Activated CD4-positive, CD25-positive, alpha-beta regulatory T cell (primary cell): ENCODE measurements around the gene WNK1.
"Not testable (repeated sequence)": the region's sequence is repeated elsewhere in the genome, so short reads cannot be mapped to it uniquely, and the experiment has no call there.

ENCODE experiments used
- DNase-seq, 4 experiments: peaks; one replicate each; lab custom pipeline; 2025; lab: John Stamatoyannopoulos, UW

The WNK1 gene

DNA sequence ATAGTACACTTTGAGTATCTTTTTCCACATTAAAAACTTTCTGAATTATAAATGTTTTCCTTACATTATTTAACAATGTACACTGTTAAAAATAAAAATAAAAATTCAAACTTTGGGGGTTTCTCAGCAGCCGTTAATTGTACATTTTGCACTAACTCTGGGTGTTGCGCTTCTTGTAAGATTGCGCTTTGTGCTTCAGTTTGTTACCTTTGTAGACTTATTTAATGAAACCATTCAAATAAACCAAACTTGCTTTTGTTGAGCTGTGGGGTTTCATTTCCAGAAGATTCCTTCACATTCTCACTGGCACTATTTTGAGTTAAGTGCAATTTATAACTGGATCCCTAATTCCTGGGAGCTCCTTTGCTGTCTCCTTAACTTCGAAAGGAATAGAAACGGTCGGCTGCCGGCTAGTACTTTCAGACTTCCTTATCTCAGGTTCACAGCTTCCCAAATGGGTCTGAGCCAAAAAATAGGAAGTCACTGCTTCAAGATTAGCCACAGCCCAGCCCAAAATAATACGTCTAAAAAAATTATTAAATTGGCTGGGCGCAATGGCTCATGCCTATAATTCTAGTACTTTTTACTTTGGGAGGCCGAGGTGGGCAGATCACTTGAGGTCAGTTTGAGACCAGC, 158.9 kb downstream of the WNK1 start:
- no peak for DNase-seq

DNA sequence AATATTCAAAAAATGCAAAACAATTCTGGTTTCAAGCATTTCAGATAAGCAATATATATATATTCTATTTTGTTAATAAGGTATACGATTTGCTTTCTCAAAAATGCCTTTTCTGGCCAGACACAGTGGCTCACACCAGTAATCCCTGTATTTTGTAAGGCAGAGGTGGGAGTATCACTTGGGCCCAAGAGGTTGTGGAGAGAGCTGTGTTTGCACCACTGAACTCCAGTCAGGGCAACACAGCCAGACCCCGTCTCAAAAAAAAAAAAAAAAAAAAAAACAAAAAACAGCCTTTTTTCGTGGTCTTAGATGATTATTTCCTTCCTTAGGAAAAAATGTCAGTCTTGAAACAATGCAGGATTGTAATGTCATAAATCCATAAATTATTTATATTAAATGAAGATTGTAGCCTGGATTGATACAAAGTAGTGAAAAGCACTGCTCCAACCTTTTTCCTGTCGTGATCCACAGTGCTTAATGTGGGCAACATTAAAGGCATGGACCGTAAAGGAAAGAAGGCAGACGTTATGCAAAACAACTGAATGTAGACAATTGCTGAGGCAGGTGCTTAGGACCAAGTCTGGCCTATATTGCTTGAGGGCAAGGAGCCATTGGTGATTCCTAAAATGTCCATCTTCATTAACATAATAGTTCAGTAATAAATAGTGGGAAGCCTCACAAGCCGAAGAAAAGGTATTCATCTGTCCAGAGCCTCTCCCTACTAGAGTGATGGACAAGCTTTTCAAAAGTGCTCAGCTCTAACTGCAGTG, 160.3 kb downstream of the WNK1 start:
- DNase-seq = no peak

DNA sequence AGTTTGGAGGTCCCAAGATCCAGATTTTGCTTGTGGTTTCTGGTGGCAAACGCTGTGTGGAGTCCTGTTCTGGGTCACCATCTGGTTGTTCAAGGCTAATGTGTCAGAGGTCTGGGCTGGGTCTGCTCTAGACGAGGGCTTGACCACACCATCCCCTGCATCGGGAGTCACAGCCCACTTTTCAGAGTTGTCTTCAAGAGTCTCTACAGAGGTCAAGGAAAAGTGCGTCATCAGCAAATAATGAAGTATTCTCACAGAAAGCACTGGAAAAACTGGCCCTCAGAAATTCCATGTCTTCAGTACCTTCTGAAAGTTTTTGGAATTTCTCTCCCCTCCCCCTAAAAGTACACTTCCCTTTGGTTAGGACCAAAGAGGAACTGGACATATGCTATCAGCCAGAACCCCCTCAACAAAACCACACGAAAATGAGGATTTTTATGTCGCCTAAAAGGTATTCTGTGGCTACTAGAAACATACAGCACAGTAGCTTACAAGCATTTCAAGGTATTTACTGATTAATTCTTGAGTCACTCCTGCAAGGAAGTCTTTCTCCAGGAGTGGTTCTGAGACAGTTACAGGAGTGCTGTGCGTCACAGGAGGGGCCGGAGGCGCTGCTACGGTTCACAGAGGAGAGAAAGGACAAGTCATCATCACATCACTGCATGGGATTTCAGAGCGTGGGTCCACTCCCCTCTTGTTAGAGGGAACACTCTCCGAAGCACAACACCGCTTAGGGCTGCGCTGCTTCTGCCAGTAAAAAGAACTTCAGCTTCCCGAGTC, 161.7 kb downstream of the WNK1 start:
- DNase-seq = no peak

DNA sequence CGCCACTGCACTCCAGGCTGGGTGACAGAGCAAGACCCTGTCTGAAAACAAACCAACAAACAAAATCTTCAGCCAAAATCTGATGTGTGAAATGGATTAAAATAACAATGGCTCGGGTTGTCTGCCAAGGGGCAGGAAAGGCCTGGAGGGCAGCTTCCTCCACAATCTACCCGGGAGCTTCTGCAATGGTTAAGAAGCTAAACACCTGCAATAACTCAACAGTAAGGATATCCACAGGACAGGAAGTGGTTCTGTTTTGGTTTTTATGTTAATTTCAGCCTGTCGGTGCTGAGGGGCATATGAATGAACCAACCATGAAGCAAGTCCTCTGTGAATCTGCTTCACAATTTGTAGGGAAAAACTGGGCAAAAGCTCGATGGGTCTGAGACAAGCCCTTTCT, 162.7 kb downstream of the WNK1 start:
- DNase-seq = no peak

DNA sequence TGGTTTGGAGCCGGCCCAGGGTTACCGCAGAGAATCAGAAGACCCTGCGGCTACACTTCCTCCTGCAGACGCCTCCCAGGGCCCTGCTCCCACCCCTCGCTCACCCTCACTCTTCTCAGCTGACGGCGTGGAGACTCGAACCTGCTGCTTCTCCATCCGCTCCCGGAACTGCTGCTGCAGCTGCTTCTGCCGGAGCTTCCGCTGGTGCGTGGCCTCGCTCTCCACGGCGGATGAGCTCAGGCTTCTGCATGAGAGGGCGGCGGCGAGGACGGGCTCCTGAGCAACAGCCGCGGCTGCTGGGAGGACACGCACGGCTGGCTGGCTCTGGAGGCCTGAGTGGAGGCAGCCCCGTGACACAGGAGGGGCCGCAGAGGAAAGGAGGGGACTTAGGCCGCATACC, 163.9 kb downstream of the WNK1 start:
- peak in 1 of 4 experiments; percentile 3 for DNase-seq

DNA sequence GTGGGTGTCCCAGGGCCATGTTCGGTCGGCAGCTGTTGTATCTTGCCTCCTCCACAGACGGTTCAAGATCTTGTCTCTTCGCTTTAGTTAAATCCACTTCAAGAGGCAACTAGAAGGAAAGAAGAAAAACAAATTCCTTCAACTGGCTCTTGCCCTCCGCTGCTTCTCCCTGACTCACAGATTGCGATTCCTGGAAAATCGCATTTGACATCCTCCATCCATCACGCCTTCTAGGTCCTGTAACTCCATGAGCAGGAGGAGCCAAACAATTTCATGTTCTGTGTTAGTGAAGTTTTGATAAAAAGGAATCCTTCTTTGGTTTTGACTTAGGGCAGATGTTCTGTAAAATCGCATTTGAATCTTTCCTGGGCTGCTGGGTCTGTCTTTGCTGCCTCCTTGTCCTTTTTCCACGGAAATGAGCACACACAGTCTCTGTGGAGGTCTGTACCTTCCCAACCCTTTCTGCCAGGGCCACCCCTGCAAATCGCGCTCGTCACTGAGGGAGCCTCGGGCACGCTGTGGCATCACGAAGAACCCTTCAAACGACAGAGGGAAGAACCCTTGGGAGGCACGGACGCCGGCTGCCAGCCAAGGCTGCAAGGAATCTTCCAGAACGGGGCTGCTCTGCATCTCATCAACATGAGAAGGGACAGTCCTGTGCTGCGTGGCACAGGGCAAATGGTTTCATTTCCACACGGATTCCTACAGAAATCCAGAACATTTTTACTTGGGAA, 164.5 kb downstream of the WNK1 start:
- DNase-seq = no peak

DNA sequence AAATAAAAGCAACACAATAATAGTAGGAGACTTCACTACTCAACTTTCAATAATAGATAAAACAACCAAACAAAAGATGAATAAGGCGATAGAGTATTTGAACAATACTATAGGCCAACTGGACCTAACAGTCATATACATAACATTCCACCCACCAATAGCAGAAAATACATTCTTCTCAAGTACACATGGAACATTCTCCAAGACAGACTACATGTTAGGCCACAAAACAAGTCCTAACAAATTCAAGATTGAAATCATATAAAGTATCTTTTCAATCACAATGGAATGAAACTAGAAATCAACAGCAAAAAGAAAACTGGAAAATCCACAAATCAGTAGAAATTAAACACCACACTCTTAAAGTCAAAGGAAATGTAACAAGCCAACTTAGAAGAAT, 168.3 kb downstream of the WNK1 start:
- DNase-seq = no peak

DNA sequence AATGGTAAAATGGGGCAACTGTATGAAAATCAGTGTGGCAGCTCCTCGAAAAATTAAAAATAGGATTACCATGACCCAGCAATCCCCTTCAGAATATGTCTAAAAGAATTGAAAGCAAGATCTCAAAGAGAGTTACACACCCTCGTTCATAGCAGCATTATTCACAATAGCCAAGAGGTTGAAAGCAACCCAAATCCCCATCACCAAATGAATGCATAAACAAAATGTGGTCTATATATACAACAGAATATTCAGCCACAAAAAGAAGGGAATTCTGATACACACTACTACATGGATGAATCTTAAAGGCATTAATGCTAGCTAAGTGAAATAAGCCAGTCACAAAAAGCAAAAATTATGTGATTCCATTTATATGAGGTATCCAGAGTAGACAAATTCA, 169.9 kb downstream of the WNK1 start:
- DNase-seq = no peak

DNA sequence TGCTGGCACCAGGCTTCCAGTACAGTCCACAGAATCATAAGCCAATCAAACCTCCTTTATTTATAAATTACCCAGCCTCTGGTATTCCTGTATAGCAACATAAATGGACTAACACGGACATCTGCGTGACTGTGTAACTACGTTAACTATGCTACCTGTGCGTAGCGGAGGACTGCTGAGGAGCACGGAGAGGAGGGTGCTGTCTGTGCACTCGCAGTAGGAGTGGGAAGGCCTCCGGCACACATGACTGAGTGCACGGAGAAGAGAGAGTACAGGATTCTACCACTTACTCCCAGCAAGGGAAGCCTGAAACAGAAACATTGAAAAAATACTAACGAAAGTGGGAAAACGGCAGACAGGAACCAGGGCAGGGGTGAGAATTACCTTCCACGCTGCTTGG, 174.3 kb downstream of the WNK1 start:
- DNase-seq = no peak

DNA sequence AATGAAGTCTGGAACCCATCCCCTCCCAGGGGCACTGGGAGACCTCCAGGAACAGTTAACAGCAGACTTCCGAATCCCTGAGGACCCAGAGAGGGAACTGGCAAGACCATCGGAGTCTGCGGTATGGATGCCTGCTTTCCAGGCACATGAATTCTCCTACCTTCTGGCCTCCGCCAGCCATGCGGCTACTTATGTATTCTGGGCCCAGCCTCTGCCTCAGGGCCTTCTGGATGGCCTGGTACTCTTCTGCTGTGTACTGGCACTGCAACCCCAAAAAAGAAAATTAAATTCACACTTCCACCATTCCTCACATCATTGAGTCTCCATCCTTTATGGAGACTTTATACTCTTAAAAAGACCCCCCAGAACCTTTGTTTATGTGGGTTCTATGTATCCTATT, 178.7 kb downstream of the WNK1 start:
- no peak for DNase-seq

DNA sequence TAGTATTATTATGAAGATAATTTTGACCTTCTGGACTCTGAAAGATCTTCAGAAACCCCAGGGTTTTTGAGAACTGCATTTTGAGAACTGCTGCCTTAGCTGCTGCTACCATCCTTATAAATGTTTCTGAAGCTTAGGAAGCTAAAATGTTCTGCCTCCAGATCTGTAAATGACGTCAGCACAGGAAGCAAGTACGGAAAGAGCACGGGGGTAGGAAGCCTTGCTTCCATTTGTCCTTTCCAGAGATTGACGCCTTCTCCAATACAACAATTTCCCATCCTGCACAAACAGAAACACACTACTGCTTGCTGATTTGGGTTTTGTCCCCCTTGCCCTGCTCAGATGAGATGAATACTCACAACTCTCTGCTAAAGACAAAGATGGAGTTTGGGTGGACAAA, 179.2 kb downstream of the WNK1 start:
- no peak for DNase-seq

DNA sequence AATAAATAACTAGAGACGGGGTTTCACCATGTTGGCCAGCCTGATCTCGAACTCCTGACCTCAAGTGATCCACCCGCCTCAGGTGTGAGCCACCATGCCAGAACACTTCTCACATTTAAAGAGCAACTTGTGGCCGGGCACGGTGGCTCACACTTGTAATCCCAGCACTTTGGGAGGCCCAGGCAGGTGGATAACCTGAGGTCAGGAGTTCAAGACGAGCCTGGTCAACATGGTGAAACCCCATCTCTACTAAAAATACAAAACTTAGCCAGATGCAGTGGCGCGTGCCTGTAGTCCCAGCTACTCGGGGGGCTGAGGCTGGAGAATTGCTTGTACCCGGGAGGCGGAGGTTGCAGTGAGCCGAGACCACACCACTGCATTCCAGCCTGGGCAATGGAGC, 183.5 kb downstream of the WNK1 start:
- not testable (repeated sequence) for DNase-seq

DNA sequence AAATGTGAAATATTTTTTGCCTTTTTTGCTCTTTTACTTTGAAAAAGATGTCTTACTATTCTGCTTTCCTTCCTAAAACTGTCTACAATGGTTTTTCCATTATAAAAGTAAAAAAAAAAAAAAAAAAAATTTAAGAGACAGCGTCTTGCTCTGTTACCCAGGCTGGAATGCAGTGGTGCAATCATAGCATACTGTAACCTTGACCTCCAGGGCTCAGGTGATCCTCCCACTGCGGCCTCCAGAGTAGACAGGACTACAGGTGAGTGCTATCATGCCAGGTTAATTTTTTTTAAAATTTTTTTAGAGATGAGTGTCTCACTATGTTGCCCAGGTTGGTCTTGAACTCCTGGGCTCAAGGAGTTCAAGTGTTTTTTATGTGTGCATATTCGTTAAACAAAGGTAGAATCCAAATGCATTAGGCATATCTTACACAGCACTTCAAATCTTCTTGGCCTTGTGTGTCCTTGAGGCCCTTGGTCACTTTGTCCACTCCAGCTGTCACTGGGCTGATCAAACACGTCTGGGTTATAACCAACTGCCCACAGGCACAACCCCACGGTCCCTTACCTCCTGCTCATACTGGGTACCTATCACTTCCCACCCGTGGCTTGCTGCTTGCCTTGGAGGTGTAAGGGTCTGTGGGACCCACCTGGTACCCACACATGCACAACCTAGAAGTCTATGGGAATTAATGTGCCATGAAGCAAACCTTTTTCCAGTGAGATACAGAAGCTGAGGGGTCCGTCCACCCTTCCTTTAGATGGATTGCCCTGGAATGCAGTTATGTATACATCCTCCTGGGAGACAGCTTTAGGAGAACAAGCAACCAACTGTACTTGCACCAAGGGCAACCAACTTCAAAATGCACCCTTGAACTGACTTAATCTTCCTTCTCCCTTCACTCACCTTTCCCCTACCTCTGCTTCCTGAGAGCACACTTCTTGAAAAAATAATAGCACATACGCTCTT, 184.3 kb downstream of the WNK1 start:
- no peak for DNase-seq

DNA sequence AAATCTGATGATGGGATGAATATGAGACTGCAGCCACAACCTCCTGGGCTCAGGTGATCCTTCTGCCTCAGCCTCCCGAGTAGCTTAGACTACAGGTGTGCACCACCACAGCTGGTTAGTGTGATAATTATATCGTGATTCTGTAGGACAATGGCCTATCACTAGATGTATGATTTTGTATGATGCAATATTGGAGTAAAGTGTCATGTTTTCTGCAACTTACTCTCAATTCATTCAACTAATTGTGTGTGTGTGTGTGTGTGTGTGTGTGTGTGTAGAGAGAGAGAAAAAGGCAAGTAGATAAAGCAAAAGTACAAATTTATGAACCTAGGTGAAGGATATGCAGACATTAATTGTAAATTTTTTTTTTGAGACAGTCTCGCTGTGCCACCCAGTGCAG, 186.4 kb downstream of the WNK1 start:
- DNase-seq = no peak

DNA sequence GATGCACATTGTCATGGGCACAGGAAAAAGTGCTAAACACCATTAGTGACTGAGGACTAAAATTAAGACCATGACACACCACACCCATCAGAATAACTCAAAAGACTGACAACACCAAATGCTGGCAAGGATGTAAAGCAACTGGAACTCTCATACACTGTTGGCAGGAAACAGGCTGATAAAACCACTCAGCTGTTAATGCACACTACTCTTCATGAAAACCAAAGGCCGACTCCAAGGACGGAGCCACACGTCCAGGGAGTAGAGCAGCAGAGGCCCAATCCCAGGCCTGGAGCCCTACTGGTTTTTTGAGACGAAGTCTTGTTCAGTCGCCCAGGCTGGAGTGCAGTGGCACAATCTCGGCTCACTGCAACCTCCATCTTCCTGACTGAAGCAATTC, 190.7 kb downstream of the WNK1 start:
- no peak for DNase-seq

DNA sequence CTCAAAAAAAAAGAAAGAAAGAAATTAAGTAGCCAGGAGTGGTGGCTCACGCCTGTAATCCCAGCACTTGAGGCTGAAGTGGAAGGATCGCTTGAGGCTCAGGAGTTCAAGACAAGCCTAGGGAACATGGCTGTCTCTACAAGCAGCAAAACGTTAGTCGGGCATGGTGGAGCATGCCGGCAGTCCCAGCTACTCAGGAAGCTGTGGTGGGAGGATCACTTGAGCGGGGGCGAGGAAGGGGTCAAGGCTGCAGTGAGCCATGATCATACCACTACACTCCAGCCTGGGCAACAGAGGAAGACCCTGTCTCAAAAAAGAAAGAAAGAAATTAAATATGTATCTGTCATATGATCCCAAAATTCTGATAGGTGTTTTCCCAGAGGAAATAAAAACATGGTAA, 191.8 kb downstream of the WNK1 start:
- DNase-seq = no peak

DNA sequence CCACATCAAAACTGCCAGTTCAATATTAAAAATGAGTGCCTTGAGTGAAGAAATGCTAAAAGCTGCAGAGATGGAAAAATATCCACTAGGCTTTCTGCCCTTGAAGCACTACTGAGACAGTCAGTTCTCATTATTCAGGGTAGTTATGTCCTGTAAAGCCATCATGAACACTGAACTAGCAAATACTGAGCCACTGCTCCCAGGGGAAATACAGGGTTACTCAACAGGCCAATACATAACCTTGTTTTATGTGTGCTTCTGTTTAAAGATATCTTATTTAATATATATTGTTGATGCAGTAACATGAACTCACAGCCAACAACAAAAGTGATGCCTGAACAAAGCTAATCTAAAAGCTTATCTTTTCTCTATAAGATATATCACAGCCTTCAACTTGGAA, 193.8 kb downstream of the WNK1 start:
- no peak for DNase-seq

DNA sequence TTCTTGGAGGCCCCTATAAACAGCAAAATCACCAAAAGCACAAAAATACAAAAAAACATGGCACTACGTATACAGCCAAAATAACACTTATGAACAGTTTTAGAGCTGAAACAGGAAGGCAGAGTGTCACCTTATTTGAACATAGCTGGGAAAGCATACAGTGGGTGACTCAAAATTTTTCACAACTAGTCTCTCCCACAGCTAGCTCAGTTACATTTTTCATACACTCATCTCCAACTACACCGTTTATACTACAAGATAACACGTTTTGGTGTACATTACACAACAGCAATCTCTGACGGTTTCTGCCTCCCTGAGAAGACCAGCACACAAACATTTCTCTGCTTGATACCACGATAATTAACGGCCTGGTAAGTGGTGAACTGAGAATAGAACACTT, 194.3 kb downstream of the WNK1 start:
- no peak for DNase-seq

DNA sequence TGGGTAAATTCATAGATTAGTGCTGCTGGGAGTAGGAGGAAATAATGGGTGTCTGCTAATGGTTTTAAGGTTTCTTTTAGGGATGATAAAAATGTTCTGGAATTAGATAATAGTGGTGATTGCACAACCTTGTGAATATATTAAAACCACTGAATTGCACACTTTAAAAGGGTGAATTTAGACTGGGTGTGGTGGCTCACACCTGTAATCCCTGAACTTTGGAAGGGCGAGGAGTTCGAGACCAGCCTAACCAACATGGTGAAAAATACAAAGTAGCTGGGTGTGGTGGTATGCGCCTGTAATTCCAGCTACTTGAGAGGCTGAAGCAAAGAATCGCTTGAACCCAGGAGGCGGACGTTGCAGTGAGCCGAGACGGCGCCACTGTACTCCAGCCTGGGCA, 195.9 kb downstream of the WNK1 start:
- DNase-seq = no peak

DNA sequence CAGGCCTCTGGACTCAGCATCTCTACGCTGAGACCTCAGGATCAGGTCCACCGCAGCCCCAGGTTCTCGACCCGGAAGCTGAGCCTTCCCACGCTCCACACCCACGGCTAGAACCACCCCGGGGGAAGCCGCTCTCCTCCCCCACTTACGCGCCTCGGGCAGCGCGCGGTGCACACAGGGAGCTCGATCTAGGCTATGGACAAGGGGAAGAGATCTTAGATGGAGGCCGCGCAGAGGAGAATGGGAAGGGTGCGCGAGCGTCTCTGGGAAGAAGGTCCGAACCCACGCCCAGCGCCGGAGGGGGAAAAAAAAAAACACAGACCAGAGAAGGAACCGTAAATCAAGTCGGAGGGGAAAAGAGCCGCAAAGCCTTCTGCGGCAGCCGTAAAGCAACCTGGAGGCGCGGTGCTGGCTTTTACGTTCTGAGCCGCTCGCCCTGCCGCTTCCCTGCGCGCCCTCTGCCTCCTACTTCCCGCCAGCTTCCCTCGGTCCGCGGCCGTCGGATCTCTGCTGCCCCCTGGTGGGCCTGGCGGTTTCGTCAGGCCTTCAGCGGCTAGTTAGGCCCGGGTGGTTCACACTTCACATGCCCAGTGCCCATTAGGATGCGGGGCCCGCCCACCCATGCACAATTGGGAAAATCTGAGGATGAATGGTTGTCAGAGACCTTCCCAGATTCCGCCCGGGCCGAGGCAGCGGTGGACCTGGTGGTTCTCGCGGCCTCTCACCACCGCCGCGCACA, 197.2 kb downstream of the WNK1 start, which contains the start of gene RAD52:
Gene RAD52, minus strand, starts transcription at position 242 of the 739 bp plus-strand sequence. CDS start 16,636 bp downstream, outside the sequence.
- peak; percentile 92 to 98 (median 94) for DNase-seq
